NCI-H1105 treated with DMSO at 0.1 percent for 48 hours (cell line): ENCODE results near the gene EGFL6.
"Not testable (repeated sequence)": the region's sequence is repeated elsewhere in the genome, so short reads cannot be mapped to it uniquely, and the experiment has no call there.

Experiments used
- DNase-seq: peaks from one replicate; lab custom pipeline; 2025; lab: John Stamatoyannopoulos, UW

Gene EGFL6

GRCh38 chrX:13652850-13653693, 83.7 kb downstream of the EGFL6 start, which contains the start of gene TCEANC:
TSS of gene TCEANC (plus strand) at chrX:13653141. CDS start at chrX:13662509, 9,368 bp downstream.
- peak; percentile 91 for DNase-seq

- DNase-seq = no peak
Observed at GRCh38 chrX:13654116-13654515, 84.7 kb downstream of the EGFL6 start.

GRCh38 chrX:13655674-13656073, 86.3 kb downstream of the EGFL6 start:
- DNase-seq = no peak

- peak; percentile 40 for DNase-seq
Observed at GRCh38 chrX:13658602-13659001, 89.2 kb downstream of the EGFL6 start.

GRCh38 chrX:13659063-13659462, 89.7 kb downstream of the EGFL6 start:
- no peak for DNase-seq

GRCh38 chrX:13661735-13662288, 92.4 kb downstream of the EGFL6 start:
- DNase-seq = no peak

GRCh38 chrX:13662355-13662791, 93.0 kb downstream of the EGFL6 start:
- no peak for DNase-seq

GRCh38 chrX:13664020-13664419, 94.6 kb downstream of the EGFL6 start:
- no peak for DNase-seq

- no peak for DNase-seq
Observed at GRCh38 chrX:13666836-13667235, 97.4 kb downstream of the EGFL6 start.

- no peak for DNase-seq
Observed at GRCh38 chrX:13667919-13668318, 98.5 kb downstream of the EGFL6 start.

GRCh38 chrX:13669246-13669737, 99.9 kb downstream of the EGFL6 start:
- DNase-seq = peak; percentile 14

GRCh38 chrX:13669755-13670154, 100.4 kb downstream of the EGFL6 start:
- not testable (repeated sequence) for DNase-seq

GRCh38 chrX:13670197-13670596, 100.8 kb downstream of the EGFL6 start:
- no peak for DNase-seq

GRCh38 chrX:13673016-13673415, 103.6 kb downstream of the EGFL6 start:
- DNase-seq = no peak

GRCh38 chrX:13676885-13677284, 107.5 kb downstream of the EGFL6 start:
- no peak for DNase-seq

GRCh38 chrX:13679700-13680099, 110.3 kb downstream of the EGFL6 start:
- not testable (repeated sequence) for DNase-seq

GRCh38 chrX:13681595-13681994, 112.2 kb downstream of the EGFL6 start:
- no peak for DNase-seq
